ENCODE results near the gene CSMD2.

The CSMD2 gene

GRCh38 chr1:33853431-33853830 lies 311.6 kb downstream of the CSMD2 start:
- TF ChIP-seq CTCF (IDR thresholded peaks at IDR 0.05; ENCODE audit: low read depth, low read length), result no peak
- TF ChIP-seq EZH2phosphoT487 (IDR thresholded peaks at IDR 0.05; ENCODE audit: low read depth), result no peak
- no peaks in the 10 kb centered on the region for H3K36me3 ChIP-seq (replicated peaks; ENCODE audit: low read depth, low read length)
- no peaks in the 10 kb centered on the region for H3K4me1 ChIP-seq (ENCODE audit: low read length)
- H3K4me2 ChIP-seq (ENCODE audit: low read length), result no peak overlapping the region
- H2AFZ ChIP-seq (ENCODE audit: low read depth, low read length), result no peak overlapping the region
- H4K20me1 ChIP-seq (ENCODE audit: insufficient read depth, low read length), result no peaks in the 10 kb centered on the region
- no peaks in the 10 kb centered on the region for H3K9me3 ChIP-seq (ENCODE audit: insufficient read depth, low read length)
- no peaks in the 10 kb centered on the region; the same call in 1 of the 2 replicates for H3K27me3 ChIP-seq (ENCODE audit: low read depth, low read length)
- no peak overlapping the region for H3K9ac ChIP-seq (ENCODE audit: low read length)
- no peaks in the 10 kb centered on the region for H3K79me2 ChIP-seq (ENCODE audit: low read length)
- H3K4me3 ChIP-seq (ENCODE audit: low read length), result no peak overlapping the region
- no peak overlapping the region for H3K27ac ChIP-seq (ENCODE audit: low read length)

- no peak overlapping the region for H2AFZ ChIP-seq (ENCODE audit: low read depth, low read length)
- no peaks in the 10 kb centered on the region for H3K36me3 ChIP-seq (replicated peaks; ENCODE audit: low read depth, low read length)
- H4K20me1 ChIP-seq (ENCODE audit: insufficient read depth, low read length), result no peaks in the 10 kb centered on the region
- no peak overlapping the region for H3K4me2 ChIP-seq (ENCODE audit: low read length)
- H3K27me3 ChIP-seq (ENCODE audit: low read depth, low read length), result no peaks in the 10 kb centered on the region; the same call in 1 of the 2 replicates
- H3K9me3 ChIP-seq (ENCODE audit: insufficient read depth, low read length), result no peaks in the 10 kb centered on the region
- H3K79me2 ChIP-seq (ENCODE audit: low read length), result no peaks in the 10 kb centered on the region
- H3K4me3 ChIP-seq (ENCODE audit: low read length), result no peak overlapping the region
- H3K9ac ChIP-seq (ENCODE audit: low read length), result no peak overlapping the region
- TF ChIP-seq EZH2phosphoT487 (IDR thresholded peaks at IDR 0.05; ENCODE audit: low read depth) (no peak), CTCF (IDR thresholded peaks at IDR 0.05; ENCODE audit: low read depth, low read length) (no peak)
- H3K4me1 ChIP-seq (ENCODE audit: low read length), result no peaks in the 10 kb centered on the region
- no peak overlapping the region for H3K27ac ChIP-seq (ENCODE audit: low read length)
Observed at GRCh38 chr1:33852711-33853110, 312.3 kb downstream of the CSMD2 start.

- TF ChIP-seq EZH2phosphoT487 (IDR thresholded peaks at IDR 0.05; ENCODE audit: low read depth), result no peak
- no peak for TF ChIP-seq CTCF (IDR thresholded peaks at IDR 0.05; ENCODE audit: low read depth, low read length)
- Histone ChIP-seq H4K20me1 (ENCODE audit: insufficient read depth, low read length) (no peaks in the 10 kb centered on the region), H3K9ac (ENCODE audit: low read length) (no peak overlapping the region), H3K4me3 (ENCODE audit: low read length) (no peak overlapping the region), H3K27ac (ENCODE audit: low read length) (no peak overlapping the region), H3K4me1 (ENCODE audit: low read length) (no peaks in the 10 kb centered on the region), H3K9me3 (ENCODE audit: insufficient read depth, low read length) (no peaks in the 10 kb centered on the region), H3K36me3 (replicated peaks; ENCODE audit: low read depth, low read length) (no peaks in the 10 kb centered on the region), H2AFZ (ENCODE audit: low read depth, low read length) (no peak overlapping the region), H3K79me2 (ENCODE audit: low read length) (no peaks in the 10 kb centered on the region), H3K27me3 (ENCODE audit: low read depth, low read length) (no peaks in the 10 kb centered on the region; the same call in 1 of the 2 replicates), H3K4me2 (ENCODE audit: low read length) (no peak overlapping the region)
Observed at GRCh38 chr1:33850481-33850880, 314.5 kb downstream of the CSMD2 start.

GRCh38 chr1:33849211-33849610 lies 315.8 kb downstream of the CSMD2 start:
- no peaks in the 10 kb centered on the region for H3K36me3 ChIP-seq (replicated peaks; ENCODE audit: low read depth, low read length)
- no peak overlapping the region for H3K27ac ChIP-seq (ENCODE audit: low read length)
- H3K27me3 ChIP-seq (ENCODE audit: low read depth, low read length), result no peaks in the 10 kb centered on the region; the same call in 1 of the 2 replicates
- H3K79me2 ChIP-seq (ENCODE audit: low read length), result no peaks in the 10 kb centered on the region
- H3K4me2 ChIP-seq (ENCODE audit: low read length), result no peak overlapping the region
- TF ChIP-seq CTCF (IDR thresholded peaks at IDR 0.05; ENCODE audit: low read depth, low read length) (no peak), EZH2phosphoT487 (IDR thresholded peaks at IDR 0.05; ENCODE audit: low read depth) (no peak)
- no peak overlapping the region for H2AFZ ChIP-seq (ENCODE audit: low read depth, low read length)
- H3K9me3 ChIP-seq (ENCODE audit: insufficient read depth, low read length), result no peaks in the 10 kb centered on the region
- H3K4me3 ChIP-seq (ENCODE audit: low read length), result no peak overlapping the region
- H4K20me1 ChIP-seq (ENCODE audit: insufficient read depth, low read length), result no peaks in the 10 kb centered on the region
- no peaks in the 10 kb centered on the region for H3K4me1 ChIP-seq (ENCODE audit: low read length)
- no peak overlapping the region for H3K9ac ChIP-seq (ENCODE audit: low read length)
